GM12872 (cell line): ENCODE results near the gene CAPN13.

Experiments
- TF ChIP-seq, protein P1 (sequence below): IDR thresholded peaks from 3 replicates; pipeline ENCODE4 v1.5.1; 2011; ENCODE audit warnings: low read depth, mild to moderate bottlenecking, low read length, moderate library complexity; ENCODE audit not compliant: insufficient read depth

Gene CAPN13

DNA sequence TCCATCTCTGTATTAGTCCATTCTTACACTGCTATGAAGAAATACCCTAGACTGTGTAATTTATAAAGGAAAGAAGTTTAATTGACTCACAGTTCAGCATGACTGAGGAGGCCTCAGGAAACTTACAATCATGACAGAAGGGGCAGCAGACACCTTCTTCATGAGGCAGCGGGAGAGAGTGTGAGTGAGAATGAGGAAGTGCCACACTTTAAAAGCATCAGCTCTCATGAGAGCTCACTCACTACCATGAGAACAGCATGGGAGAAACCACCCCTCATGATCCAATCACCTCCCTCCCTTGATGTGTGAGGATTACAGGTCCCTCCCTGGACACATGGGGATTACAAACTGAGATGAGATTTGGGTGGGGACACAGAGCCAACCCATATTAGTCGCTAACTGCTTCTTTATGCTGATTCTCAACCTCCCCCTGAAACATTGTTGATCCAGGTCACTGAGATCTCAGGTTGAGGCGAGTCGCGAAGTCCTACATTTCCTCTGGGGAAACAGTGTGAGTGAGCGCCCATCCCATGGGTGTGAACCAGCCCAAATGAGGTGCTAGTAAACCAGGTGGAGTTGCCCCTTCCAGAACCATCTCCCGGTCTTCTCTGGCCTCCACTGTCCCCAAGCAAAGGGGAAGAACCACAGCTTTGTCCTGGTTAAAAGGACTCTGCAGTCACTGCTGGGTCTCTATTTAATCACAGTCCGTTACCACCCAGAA, 123.8 kb downstream of the CAPN13 start:
- TF ChIP-seq, protein P1, sequence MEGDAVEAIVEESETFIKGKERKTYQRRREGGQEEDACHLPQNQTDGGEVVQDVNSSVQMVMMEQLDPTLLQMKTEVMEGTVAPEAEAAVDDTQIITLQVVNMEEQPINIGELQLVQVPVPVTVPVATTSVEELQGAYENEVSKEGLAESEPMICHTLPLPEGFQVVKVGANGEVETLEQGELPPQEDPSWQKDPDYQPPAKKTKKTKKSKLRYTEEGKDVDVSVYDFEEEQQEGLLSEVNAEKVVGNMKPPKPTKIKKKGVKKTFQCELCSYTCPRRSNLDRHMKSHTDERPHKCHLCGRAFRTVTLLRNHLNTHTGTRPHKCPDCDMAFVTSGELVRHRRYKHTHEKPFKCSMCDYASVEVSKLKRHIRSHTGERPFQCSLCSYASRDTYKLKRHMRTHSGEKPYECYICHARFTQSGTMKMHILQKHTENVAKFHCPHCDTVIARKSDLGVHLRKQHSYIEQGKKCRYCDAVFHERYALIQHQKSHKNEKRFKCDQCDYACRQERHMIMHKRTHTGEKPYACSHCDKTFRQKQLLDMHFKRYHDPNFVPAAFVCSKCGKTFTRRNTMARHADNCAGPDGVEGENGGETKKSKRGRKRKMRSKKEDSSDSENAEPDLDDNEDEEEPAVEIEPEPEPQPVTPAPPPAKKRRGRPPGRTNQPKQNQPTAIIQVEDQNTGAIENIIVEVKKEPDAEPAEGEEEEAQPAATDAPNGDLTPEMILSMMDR = no peak

DNA sequence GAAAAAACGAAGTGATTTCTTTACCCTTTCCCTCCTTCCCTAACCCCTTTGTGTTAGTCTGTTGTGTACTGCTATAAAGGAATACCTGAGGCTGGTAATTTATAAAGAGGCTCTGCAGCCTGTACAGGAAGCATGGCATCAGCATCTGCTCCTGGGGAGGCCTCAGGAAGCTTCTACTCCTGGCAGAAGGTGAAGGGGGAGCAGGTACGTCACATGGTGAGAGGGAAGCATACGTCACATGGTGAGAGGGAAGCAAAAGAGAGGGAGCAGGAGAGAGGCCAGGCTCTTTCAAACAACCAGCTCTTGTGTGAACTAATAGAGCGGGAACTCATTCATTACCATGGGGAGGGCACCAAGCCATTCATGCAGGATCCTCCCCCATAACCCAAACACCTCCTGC, 126.2 kb downstream of the CAPN13 start:
- TF ChIP-seq, protein P1 = no peak

GRCh38 chr2:30680121-30680520, 127.1 kb downstream of the CAPN13 start:
- TF ChIP-seq, protein P1 = no peak

- TF ChIP-seq, protein P1 = no peak
These were observed 127.7 kb downstream of the CAPN13 start for GRCh38 chr2:30679426-30680088.

DNA sequence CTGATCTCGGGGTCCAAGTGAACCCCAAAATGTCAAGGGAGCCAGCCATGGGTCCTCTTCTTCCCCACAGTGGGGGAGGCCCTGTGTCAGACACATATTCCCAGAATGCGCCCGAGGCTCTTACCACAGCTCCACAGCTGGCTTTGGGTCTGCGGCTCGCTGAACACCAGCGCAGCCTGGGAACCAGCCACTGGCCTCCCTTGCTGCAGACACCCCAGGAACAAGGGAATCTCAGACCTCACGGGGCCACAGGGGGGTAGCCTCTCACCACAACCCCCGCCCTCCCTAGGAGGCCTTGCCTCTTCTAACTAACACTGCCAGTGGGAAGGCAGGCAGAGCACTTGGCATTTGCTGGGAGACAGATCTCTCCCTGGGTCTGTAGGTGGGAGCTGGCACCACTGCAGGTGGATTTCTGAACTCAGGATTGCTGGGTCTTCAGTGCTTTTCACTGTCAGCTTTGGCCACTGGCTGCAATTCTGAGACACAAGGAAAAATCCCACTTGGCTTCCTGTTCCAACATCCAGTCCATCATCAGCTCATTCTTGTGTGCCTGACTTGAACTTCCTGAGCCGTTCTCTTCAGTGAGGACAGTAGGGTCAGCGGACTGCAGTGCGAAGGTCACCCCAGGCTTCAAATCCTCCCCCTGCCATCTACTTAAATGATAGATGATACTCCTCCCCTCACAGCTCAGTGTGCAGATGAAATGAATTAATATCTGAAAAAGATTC, 128.7 kb downstream of the CAPN13 start:
- TF ChIP-seq, protein P1 = no peak

DNA sequence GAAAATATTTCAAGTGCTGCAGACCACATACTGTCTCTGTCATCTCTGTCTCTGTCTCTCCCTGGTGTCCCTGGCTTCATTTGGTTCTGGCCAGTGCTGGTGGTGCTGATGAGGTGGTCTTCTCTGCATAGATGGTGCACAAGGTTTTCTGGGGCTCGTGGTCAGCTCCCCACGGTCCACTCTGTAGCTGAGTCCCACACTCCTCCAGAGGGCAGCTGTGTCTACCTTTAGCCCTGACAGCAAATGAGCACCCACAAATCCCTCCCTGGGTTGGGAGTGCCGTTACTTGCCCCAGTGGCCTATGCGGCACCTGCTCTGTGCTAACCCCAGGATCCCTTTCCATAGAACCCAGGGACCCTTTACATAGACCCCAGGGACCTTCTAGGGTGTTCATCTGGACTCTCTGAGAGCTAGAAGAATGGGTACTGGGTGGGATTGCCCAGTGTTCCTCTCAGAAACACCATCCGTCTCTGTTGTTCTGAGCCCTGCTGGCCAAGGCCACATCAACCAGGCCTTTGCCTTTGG, 129.3 kb downstream of the CAPN13 start:
- TF ChIP-seq, protein P1 = no peak

DNA sequence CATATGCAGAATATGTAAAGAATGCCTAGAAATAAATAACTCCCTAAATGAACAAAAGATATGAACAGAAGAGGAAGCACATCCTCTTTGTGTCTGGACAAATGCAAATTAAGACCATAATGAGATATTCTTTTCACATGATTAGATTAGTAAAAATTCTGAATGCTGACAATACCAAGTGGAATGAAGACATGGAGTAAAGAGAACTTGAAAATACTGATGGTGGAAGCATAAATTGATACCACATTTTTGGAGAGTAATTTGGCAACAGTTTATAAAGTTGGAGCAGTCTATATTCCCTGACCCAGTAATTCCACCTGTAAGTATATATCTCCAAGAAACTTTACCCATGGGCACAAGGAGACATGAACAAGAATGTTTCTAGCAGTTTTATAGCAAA, 130.0 kb downstream of the CAPN13 start:
- TF ChIP-seq, protein P1 = no peak
